SK-N-SH (cell line): ENCODE measurements around the gene OR2AT4.

Source experiments
- ELF1 ChIP-seq: IDR thresholded peaks from 2 replicates; pipeline ENCODE4 v1.4.0; 2012
- FOXM1 ChIP-seq: IDR thresholded peaks from 2 replicates; pipeline ENCODE4 v1.4.0; 2012; ENCODE audit warnings: low read depth, mild to moderate bottlenecking
- TF ChIP-seq, protein P1 (sequence below): fragments of 200-600 bp; sonication (generic); IDR thresholded peaks from 2 replicates; pipeline ENCODE4 v1.6.1; 2017; ENCODE audit warnings: antibody characterized with exemption, mild to moderate bottlenecking, moderate library complexity
- TF ChIP-seq, protein P2 (sequence below): fragments of 150-350 bp; IDR thresholded peaks from 2 replicates; pipeline ENCODE4 v1.6.1; 2017; ENCODE audit warnings: antibody characterized with exemption, low read length, low read depth, borderline replicate concordance

DNA sequence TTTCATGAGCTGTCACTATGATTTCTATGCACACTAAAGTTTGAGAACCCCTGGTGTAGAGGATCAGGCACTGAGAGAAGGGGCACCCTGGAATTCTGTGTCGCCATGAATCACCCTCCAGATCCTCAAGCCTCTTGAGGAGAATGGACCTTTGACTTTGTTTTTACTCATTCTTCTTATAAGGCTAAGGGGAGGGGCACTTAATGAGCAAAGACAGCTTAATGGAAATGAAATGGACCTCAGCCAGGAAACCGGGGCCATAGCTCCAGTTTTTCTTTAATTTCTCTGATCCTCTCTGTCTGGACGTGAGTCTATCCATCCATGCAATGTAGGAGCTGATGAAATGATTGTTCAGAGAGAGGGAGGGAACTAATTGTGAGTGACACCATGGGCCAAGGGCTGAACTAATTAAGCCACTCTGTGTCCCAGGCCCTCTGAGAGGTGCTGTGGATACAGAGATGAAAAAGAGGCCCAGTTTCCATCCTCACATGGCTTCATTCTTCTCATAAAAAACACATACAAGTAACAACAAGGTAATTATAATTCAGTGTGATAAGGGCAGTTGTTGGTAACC lies 32.8 kb downstream of the OR2AT4 start:
- TF ChIP-seq, protein P1, sequence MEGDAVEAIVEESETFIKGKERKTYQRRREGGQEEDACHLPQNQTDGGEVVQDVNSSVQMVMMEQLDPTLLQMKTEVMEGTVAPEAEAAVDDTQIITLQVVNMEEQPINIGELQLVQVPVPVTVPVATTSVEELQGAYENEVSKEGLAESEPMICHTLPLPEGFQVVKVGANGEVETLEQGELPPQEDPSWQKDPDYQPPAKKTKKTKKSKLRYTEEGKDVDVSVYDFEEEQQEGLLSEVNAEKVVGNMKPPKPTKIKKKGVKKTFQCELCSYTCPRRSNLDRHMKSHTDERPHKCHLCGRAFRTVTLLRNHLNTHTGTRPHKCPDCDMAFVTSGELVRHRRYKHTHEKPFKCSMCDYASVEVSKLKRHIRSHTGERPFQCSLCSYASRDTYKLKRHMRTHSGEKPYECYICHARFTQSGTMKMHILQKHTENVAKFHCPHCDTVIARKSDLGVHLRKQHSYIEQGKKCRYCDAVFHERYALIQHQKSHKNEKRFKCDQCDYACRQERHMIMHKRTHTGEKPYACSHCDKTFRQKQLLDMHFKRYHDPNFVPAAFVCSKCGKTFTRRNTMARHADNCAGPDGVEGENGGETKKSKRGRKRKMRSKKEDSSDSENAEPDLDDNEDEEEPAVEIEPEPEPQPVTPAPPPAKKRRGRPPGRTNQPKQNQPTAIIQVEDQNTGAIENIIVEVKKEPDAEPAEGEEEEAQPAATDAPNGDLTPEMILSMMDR = no peak
- TF ChIP-seq ELF1 (no peak), FOXM1 (no peak)
- TF ChIP-seq, protein P2, sequence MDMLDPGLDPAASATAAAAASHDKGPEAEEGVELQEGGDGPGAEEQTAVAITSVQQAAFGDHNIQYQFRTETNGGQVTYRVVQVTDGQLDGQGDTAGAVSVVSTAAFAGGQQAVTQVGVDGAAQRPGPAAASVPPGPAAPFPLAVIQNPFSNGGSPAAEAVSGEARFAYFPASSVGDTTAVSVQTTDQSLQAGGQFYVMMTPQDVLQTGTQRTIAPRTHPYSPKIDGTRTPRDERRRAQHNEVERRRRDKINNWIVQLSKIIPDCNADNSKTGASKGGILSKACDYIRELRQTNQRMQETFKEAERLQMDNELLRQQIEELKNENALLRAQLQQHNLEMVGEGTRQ = no peak
